HG03196 (cell line): ENCODE data around the gene COG5.

Experiments used
- ATAC-seq: cut with Tn5 transposase; IDR thresholded peaks from one replicate; pipeline ENCODE4 v1.9.1; 2021; ENCODE audit not compliant: unreplicated experiment

Gene COG5

GRCh38 chr7:107464666-107465226, 99.0 kb downstream of the COG5 start:
- ATAC-seq = no peak

- ATAC-seq = no peak
Measured at GRCh38 chr7:107463139-107464078, 100.3 kb downstream of the COG5 start.

GRCh38 chr7:107461938-107462533, 101.7 kb downstream of the COG5 start:
- no peak for ATAC-seq

GRCh38 chr7:107453388-107453787, 110.3 kb downstream of the COG5 start:
- ATAC-seq = no peak

- no peak for ATAC-seq
Measured at GRCh38 chr7:107450970-107451369, 112.8 kb downstream of the COG5 start.

GRCh38 chr7:107446988-107447387, 116.7 kb downstream of the COG5 start:
- no peak for ATAC-seq

GRCh38 chr7:107446531-107446930, 117.2 kb downstream of the COG5 start:
- no peak for ATAC-seq

- ATAC-seq = no peak
Measured at GRCh38 chr7:107442678-107443077, 121.0 kb downstream of the COG5 start.

- ATAC-seq = no peak
Measured at GRCh38 chr7:107441581-107442422, 121.9 kb downstream of the COG5 start.

- ATAC-seq = no peak
Measured at GRCh38 chr7:107439025-107439424, 124.7 kb downstream of the COG5 start.

- no peak for ATAC-seq
Measured at GRCh38 chr7:107435749-107436148, 128.0 kb downstream of the COG5 start.

GRCh38 chr7:107432261-107432660, 131.5 kb downstream of the COG5 start:
- ATAC-seq = no peak

GRCh38 chr7:107430057-107430456, 133.7 kb downstream of the COG5 start:
- no peak for ATAC-seq

GRCh38 chr7:107428642-107429041, 135.1 kb downstream of the COG5 start:
- ATAC-seq = no peak

- ATAC-seq = no peak
Measured at GRCh38 chr7:107427462-107427861, 136.3 kb downstream of the COG5 start.

GRCh38 chr7:107414198-107414597, 149.5 kb downstream of the COG5 start:
- ATAC-seq = no peak

- no peak for ATAC-seq
Measured at GRCh38 chr7:107408349-107408748, 155.4 kb downstream of the COG5 start.

GRCh38 chr7:107405559-107405958, 158.2 kb downstream of the COG5 start:
- no peak for ATAC-seq

GRCh38 chr7:107404740-107405537, 158.8 kb downstream of the COG5 start:
- no peak for ATAC-seq

- ATAC-seq = no peak
Measured at GRCh38 chr7:107398161-107398560, 165.6 kb downstream of the COG5 start.
